Measurements from ENCODE around the gene SSR3.

Gene SSR3

DNA sequence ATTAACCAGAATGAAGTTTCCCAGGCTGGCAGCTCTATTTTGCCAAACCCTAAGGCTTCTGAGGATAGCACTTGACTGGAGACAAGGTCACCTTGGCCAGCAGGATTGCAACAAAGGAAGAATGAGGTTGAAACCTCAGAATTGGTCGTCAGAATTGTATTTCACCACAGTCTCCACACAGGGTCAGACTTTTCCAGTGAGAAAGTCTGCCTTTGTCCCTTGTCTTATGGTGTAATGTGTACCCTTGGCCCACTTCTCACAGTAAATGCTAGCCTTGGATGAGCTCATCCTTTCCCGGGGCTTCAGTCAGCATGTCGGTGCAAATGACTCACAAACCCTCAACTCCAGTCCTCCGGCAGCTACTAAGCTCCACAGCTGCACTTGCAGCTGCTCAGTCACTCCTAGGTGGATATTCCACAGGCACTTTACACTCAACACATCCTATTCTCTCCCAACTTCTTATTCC is 19.7 kb downstream of the SSR3 start:
- no peak for DNase-seq

DNA sequence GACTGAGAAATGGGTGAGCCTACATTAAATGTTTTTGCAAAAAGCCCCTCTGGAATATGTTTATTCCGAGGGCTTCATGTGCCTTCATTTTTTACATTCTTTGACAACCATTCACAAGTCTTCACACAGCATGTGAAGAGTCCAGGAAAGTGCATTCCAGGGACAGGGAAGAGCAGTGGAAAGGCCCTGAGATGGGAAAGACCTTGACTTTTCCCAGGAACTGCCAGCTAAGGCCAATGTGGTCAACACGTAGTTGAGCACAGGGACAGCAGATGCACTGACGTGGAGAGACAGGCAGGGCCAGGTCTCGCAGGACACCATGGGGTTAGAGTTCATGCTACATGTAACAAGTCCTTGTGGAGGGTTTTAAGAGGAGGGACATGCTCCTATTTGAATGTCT is 21.7 kb downstream of the SSR3 start:
- DNase-seq, result no peak

DNA sequence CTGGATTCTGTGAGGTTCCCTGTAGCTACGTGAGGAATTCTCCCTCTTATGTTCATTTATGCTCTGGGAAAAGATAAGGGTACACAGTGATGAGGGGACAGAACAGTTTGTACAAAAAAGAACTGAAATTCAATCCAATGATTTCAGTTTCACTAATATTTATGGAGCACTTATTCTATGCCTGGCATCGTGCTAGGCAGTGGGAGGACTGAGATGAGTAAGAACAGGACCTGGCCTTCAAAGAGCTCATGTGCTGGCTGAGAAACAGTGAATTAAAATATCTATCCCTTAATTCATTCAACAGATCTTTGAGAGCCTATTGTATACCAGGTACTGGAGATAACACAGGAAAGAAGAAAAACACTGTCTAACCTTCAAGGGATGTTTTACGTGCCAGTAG is 22.2 kb downstream of the SSR3 start:
- no peak for DNase-seq

DNA sequence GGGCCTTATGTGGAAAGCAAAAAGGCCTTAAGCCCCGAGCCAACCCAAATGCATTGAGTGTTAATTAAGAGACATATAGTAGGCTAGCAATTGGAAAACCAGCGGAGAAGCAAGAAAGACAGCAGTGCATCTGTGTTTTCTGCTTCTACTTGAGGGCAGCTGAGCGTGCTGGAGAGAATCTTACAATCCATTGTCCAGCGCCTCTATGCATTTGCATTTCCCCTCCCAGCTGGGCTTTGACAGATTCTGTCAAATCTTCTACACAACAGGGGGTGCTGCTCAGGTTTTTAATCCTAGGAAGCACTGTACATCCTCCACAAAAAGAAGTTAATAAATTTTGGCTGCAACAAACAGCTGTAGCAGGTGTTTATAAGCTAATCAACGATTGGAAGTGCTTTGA is 23.9 kb downstream of the SSR3 start:
- DNase-seq, result no peak

DNA sequence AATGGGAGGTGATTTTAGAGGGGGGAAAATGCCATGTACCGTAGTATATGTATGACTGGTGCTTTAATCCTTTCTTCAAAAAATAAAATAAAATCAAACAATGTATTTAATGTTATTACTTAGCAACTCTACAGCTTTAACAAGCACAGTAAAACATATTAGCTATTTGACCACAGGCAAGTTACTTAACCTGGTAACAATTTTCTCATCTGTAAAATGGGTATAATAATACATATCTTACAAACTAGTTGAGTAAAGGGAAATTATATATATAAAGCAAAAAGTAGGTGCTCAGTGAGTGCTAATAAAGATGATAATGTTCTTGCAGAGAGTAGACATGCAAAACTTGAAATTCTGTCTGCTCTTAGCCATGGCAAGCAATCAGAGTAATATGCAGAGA is 27.9 kb downstream of the SSR3 start:
- no peak for DNase-seq

DNA sequence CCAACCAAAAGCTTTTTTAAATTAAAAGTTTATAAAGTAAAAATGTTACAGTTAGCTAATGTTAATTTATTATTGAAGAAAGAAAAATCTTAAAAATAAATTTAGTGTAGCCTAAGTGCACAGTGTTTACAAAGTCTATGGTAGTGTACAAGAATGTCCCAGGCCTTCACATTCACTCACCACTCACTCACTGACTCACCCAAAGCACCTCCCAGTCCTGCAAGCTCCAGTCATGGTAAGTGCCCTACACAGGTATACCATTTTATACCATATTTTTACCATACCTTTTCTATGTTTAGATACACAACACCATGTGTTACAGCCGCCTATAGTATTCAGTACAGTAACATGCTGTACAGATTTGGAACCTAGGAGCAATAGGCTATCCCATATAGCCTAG is 29.1 kb downstream of the SSR3 start:
- no peak for DNase-seq

DNA sequence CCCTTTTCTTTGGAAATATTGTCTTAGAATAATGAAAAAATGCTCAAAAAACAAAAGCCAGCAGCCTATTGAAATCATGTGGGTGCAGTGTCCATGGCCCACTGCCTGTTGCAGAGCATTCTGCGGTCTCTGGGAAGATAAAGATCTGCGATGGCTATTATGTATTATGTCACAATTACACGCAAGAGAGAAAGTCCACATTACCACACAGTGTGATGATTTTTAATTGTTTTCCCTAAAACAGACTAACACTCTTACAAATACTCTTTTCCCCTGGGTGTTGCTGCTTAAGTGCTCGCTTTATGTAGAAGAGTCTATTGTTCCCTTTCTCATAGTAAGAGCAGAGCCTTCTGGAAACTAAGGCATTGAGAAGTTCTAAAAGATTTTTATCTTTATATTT is 32.2 kb downstream of the SSR3 start:
- no peak for DNase-seq

DNA sequence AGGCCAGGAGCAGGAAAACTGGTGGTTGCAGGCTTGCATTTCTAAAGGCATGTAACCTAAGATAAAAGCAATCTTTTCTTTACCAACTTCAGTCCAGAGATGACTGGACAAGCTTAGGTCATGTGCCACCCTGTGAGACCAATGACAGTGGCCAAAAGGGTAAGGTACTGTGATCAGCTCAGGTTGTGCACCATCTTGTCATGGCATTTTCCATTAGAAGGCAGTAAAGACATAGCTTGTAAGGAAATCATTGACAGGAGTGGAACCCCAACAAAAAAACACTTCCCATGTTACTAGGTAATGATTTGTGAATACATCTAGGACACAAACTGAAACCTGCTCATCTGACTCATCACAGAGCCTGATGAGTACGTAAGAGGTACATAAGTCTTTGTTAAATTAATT is 35.2 kb downstream of the SSR3 start:
- DNase-seq, result no peak

DNA sequence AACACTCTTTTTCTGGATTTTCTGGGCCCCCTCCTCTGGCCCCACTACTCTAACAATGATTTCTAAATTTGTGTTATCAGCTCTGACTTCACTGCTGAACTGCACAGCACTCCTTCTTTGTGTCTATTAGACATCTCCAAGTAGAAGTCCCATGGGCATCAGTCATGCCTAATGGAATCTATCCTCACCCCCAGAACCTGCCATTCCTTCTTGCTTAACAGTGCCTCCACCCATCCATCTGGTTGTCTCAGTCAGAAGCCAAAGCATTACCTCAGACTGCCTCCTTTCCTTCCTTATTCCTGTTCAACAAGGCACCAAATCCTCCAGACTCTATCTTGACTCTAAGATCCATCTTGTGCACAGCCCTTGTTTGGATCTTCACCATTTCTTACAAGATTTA is 36.2 kb downstream of the SSR3 start:
- DNase-seq, result no peak

DNA sequence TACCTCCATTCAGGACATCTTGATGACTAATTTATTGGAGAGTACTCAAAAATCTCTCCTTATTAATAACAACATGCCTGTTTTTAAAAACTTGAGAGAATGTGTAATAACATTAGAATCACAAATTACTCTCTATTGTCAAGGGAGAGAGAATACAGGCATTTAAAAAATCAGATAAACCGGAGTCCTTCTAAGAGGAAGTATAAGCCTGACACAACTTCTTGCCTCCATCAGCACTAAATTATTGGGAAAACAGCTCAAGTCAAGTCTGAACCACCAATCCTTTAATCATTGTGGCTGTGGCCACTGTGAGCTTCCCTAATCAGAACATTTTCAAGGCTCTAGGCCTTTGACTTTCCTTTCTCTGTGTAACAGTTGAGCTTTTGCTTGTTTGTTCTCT is 38.0 kb downstream of the SSR3 start:
- DNase-seq, result no peak

DNA sequence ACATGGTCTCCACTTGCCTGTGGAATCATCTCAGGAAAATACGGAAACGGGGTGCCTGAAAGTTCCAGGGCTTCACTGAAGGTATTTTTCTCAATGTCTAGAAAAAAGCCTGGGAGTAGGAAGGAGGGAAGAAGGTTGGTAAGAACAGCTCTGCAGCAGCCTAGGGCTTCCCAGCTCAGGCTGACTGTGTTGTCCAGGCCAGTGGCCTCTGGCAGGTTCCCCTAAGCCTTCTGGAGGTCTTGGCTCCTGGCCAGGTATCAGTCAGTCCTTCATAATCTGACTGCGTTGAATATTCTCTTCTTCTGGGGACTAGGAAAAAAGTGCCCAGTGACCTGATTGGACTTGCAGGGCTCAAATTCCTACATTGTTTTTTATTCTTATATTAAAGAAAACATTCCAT is 38.6 kb downstream of the SSR3 start:
- DNase-seq, result no peak

DNA sequence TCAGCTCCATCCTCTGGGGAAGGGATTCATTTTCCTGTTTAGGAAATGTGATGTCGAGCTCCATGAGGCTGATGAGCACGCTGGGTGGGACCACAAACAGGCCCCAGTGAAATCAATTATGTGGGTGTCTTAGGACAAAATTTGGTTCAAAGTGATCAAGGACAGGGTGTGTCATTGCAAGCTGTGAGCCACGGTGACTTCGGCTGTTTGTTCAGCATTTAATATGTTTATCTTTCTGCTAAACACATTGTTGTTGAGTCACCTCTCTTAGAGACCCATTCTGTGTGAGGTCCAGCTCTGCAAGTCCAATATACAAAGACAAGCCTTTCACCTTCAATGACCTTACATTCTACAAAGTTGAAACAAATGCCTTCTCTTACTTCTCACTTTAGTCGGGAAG is 41.3 kb downstream of the SSR3 start:
- no peak for DNase-seq

DNA sequence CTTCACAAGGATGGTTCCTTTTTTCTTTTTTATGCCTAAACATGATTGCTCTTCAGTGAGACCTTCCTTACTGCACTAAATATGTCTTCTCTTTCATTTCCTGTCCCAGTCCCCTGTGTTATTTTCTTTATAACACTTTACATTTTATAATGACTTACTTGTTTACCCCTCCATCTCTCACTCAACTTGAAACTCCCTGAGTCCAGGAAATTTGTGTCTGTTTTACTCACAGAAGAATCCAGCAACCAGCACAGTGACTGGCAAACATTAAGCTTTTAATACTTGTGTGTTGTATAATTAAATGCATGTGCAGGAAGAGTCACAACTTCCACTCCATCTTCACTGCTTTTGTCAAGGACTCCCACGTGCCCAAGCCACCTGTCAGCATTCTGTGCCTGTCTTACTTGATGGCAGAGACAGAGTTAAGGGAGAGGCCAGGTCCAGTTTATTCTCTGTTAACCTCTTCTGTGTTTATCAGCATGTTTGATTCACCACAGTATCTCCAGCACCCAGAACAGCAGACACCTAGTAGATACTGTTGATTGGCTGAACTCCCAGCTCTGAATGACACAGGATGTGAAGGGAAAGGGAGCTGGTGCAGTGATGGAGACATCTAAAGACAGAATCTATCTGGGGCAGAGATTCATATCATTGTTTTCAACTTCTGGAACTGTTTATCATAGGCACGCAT is 42.8 kb downstream of the SSR3 start:
- no peak for DNase-seq

DNA sequence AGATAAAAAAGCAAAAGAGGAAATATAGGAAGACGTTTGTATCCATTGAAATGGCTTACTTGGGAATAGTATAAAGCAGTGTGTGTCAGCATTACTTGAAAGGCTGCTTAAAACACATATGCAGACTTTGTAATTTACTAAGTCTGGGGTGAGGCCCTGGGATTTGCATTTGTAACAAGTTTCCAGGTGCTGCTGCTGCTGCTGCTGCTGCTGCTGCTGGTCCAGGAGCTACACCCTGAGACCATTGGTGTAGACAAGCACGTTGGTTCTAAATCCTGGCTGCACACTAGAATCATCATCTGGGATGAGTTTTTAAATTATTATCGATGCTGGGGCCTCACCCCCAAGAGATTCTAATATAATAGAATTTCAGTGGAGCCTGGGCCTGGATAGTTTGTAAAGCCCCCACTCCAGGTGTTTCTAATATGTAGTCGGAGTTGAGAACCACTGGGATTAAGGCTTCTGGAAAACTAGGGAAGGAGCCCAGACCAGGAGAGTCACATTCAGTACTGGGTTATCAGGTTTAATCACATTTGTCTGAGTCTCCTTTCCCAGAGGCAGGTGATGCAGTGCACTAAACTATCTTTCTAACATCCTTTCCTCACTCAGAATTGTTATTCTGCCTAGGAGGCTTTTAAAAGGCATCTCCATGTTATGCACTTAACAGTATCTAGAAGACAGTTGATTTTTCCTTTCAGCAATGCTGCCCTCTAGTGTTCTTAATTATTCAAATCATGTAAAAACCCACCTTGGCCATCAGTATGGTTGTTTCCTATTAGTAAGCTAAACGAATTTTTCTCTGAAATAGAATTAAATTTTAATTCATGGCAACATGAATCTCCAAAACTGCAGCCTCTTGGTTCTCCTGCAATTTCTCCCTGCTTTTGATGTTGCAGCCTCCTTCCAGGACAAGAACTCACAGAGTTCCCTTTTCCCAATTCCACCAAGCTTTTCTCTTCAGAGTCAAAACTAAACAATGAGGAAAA is 45.4 kb downstream of the SSR3 start:
- DNase-seq, result no peak

DNA sequence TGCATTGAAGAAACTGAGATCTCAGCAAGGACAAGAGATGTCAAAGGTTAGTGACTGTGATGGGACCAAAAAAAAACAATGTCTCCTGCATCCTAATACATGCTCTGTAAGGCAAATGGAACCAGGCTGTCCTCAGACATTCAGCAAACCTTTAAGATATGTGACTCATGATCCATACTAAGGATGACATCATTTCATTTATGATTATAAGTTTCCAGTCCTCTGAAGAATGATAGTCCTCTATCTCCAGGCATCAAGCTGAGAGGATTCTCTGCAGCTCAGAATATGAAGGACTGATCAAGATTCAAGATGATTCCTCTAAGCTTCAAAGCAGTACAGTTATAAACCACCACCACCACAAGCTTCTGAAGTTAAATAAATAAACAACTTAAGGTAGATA is 47.6 kb downstream of the SSR3 start:
- no peak for DNase-seq

DNA sequence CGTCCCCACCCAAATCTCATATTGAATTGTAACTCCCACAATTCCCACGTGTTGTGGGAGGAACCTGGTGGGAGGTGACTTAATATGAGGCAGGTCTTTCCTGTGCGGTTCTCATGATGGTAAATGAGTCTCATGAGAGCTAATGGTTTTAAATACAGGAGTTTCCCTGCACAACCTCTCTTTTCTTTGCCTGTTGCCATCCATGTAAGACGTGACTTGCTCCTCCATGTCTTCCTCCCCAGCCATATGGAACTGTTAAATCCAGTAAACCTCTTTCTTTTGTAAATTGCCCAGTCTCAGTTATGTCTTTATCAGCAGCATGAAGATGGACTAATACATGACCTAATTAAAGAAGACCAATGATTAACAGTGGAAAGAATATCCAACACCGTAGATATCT is 56.6 kb downstream of the SSR3 start:
- DNase-seq, result no peak

DNA sequence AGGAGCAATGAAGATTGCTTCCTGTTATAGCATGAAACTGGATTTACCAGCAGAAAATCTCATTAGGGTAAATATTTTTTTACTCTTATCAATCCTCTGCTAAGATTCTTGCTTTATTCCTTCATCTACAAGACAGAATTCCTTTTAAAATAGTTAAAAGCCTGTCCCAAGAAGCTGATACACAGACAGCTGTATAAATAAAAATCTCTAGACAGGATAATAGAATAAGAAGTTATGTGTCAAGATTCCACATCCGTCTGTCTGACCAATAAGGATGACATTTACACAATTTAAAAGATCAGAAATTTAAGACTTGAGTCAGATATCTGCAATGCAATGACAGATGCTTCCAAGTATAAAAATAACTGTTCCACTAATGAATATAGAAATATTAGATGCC is 57.6 kb downstream of the SSR3 start:
- DNase-seq, result no peak

DNA sequence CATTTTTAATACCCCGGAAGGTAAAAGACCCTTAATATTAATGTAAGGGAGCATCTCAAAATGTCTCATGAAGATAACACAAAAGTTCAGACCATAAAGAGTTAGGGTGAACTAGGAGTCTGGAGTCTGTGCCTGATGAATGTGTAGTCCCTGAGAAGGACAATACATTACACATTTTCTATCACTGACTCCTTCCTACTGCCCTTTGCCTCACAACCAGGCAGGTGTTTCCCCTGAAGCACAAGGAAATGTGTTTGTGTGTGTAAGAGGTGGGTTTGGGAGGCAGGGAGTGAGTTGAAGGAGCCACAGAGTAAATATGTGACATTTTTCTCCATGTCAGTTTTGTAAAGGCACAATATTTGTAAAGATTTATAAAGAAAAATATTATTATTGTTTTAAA is 59.1 kb downstream of the SSR3 start:
- DNase-seq, result no peak

DNA sequence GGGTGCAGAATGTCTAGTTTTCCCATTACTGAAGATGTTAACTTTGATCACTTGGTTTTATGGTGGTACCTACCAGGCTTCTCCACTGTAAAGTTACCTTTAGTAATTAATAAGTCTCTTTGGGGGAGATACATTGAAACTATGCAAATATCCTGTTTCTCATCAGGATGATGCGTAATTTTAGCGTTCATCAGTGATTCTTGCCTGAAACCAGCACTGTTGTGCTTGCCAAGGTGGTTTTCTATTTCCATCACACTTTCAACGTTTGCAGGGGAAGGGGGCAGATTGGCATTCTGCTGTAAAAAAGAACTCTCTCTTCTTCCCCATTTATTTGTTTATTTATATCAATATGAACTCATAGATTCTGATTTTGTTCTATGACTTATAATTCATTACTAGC is 61.0 kb downstream of the SSR3 start:
- DNase-seq, result no peak

DNA sequence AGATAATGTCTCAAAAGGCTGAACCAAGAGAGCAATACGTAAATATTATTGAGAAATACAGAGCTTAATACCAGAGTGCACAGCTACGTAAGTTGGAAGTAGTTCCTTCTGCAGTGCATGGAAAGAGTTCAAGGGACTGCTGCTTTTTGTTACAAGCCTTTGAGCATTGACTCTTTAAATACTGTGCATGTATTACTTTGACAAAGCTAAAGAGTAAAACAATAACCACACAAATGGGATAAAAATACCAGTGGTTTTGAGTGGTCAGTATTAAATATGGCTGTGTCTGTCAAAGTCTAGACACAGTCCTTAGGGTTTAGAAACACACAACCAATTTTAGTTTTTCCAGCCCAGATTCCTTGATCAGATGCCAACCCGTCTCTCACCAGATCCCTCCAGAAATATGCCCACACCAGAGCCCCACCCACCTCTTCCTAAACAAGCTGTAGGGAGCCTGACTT is 62.1 kb downstream of the SSR3 start:
- DNase-seq, result no peak

DNA sequence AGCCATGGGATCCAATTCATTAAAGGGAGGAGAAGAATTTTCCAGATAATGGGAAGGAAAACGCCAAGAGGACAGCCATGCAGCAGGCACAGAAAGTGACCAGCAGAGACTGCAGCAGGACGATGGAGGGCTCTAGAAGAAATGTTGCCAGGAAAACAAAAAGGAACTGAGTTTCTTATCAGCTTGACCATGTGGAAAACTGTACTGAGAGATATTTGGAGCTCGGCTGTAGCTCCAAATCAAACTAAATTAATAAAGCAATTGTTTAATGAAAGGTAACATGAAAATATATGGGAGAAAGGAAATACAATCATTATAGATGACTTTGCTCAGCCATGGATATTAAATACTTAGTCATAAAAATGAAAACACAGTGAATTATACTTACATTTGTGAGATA is 63.7 kb downstream of the SSR3 start:
- DNase-seq, result no peak

All from effector CD8-positive, alpha-beta T cell (primary cell).